Duodenal mucosa (tissue), 2 donors: Measurements from ENCODE around the gene CMTR1.

Experiments
- H3K27ac ChIP-seq: one replicate; pipeline ENCODE4 v1.7.0; 2013; ENCODE audit warnings: low read depth, low read length
- H3K27me3 ChIP-seq, 2 donors: one replicate each; pipeline ENCODE4 v1.7.0; 2013; ENCODE audit warnings: low read length in 2 of 2, control low read depth in 1 of 2; ENCODE audit not compliant: insufficient read depth in 2 of 2, control insufficient read depth in 1 of 2
- H3K36me3 ChIP-seq, 2 donors: one replicate each; pipeline ENCODE4 v1.7.0; 2013; ENCODE audit warnings: low read length in 2 of 2, control low read depth in 1 of 2; ENCODE audit not compliant: insufficient read depth in 2 of 2, control insufficient read depth in 1 of 2
- H3K4me1 ChIP-seq, 2 donors: one replicate each; pipeline ENCODE4 v1.7.0; 2013; ENCODE audit warnings: low read length in 2 of 2, control low read depth in 1 of 2; ENCODE audit not compliant: insufficient read depth in 2 of 2, control insufficient read depth in 1 of 2
- H3K4me3 ChIP-seq, 2 donors: one replicate each; pipeline ENCODE4 v1.7.0; 2013; ENCODE audit warnings: low read length in 2 of 2, low read depth in 1 of 2
- H3K9ac ChIP-seq, 2 donors: one replicate each; pipeline ENCODE4 v1.7.0; 2013; ENCODE audit warnings: low read length in 2 of 2, low read depth in 1 of 2
- H3K9me3 ChIP-seq, 2 donors: one replicate each; pipeline ENCODE4 v1.7.0; 2013; ENCODE audit warnings: low read length in 2 of 2, control low read depth in 1 of 2; ENCODE audit not compliant: control insufficient read depth in 1 of 2

The CMTR1 gene

GRCh38 chr6:37531026-37531425 lies 98.0 kb downstream of the CMTR1 start:
- no peak overlapping the region for H3K4me3 ChIP-seq
- H3K9me3 ChIP-seq: no peaks in the 10 kb centered on the region
- H3K9ac ChIP-seq: no peak overlapping the region
- peaks cover 4% of the 10 kb centered on the region in 2 donors for H3K4me1 ChIP-seq
- H3K36me3 ChIP-seq: no peaks in the 10 kb centered on the region
- peaks cover 26 to 43% of the 10 kb centered on the region in 2 donors for H3K27me3 ChIP-seq
- no peak overlapping the region for H3K27ac ChIP-seq
